ENCODE data around the gene ELAC2. TPM values are rescaled to one million over a fixed set of nuclear protein-coding genes. Genes with fewer than 3 reads are reported as not detected.

Gene ELAC2
- total RNA-seq, 1 donor from 2014 or later, result 73.7 TPM

GRCh38 chr17:12959441-12959840 lies 58.4 kb downstream of the ELAC2 start:
- H3K4me3 Mint-ChIP-seq (ENCODE audit: unreplicated experiment), result no peak overlapping the region
- H3K27ac Mint-ChIP-seq (ENCODE audit: unreplicated experiment), result no peak overlapping the region
- no peaks in the 10 kb centered on the region for H3K27me3 Mint-ChIP-seq (ENCODE audit: unreplicated experiment)
- DNase-seq (ENCODE audit: low spot score), result no peak
- H3K9me3 Mint-ChIP-seq (ENCODE audit: unreplicated experiment), result no peaks in the 10 kb centered on the region
- H3K4me1 Mint-ChIP-seq (ENCODE audit: unreplicated experiment), result peaks cover 4% of the 10 kb centered on the region
- TF ChIP-seq CTCF (IDR thresholded peaks at IDR 0.05; ENCODE audit: unreplicated experiment), result no peak
- peaks cover 45% of the 10 kb centered on the region for H3K36me3 Mint-ChIP-seq (ENCODE audit: low read depth, unreplicated experiment)

- Mint-ChIP-seq H3K27ac (ENCODE audit: unreplicated experiment) (no peak overlapping the region), H3K4me3 (ENCODE audit: unreplicated experiment) (no peak overlapping the region), H3K9me3 (ENCODE audit: unreplicated experiment) (no peaks in the 10 kb centered on the region), H3K27me3 (ENCODE audit: unreplicated experiment) (no peaks in the 10 kb centered on the region), H3K4me1 (ENCODE audit: unreplicated experiment) (peaks cover 4% of the 10 kb centered on the region), H3K36me3 (ENCODE audit: low read depth, unreplicated experiment) (peaks cover 45% of the 10 kb centered on the region)
- DNase-seq (ENCODE audit: low spot score), result no peak
- no peak for TF ChIP-seq CTCF (IDR thresholded peaks at IDR 0.05; ENCODE audit: unreplicated experiment)
Measured at GRCh38 chr17:12958786-12959185, 59.0 kb downstream of the ELAC2 start.

GRCh38 chr17:12955521-12955920 lies 62.3 kb downstream of the ELAC2 start:
- peaks cover 4% of the 10 kb centered on the region for H3K4me1 Mint-ChIP-seq (ENCODE audit: unreplicated experiment)
- no peak overlapping the region for H3K4me3 Mint-ChIP-seq (ENCODE audit: unreplicated experiment)
- peaks cover 2% of the 10 kb centered on the region for H3K27me3 Mint-ChIP-seq (ENCODE audit: unreplicated experiment)
- H3K9me3 Mint-ChIP-seq (ENCODE audit: unreplicated experiment), result no peaks in the 10 kb centered on the region
- no peak for TF ChIP-seq CTCF (IDR thresholded peaks at IDR 0.05; ENCODE audit: unreplicated experiment)
- peaks cover 54% of the 10 kb centered on the region for H3K36me3 Mint-ChIP-seq (ENCODE audit: low read depth, unreplicated experiment)
- no peak for DNase-seq (ENCODE audit: low spot score)
- no peak overlapping the region for H3K27ac Mint-ChIP-seq (ENCODE audit: unreplicated experiment)

GRCh38 chr17:12953156-12953555 lies 64.7 kb downstream of the ELAC2 start:
- no peaks in the 10 kb centered on the region for H3K4me1 Mint-ChIP-seq (ENCODE audit: unreplicated experiment)
- no peak for DNase-seq (ENCODE audit: low spot score)
- TF ChIP-seq CTCF (IDR thresholded peaks at IDR 0.05; ENCODE audit: unreplicated experiment), result no peak
- H3K4me3 Mint-ChIP-seq (ENCODE audit: unreplicated experiment), result no peak overlapping the region
- H3K27me3 Mint-ChIP-seq (ENCODE audit: unreplicated experiment), result peaks cover 3% of the 10 kb centered on the region
- H3K27ac Mint-ChIP-seq (ENCODE audit: unreplicated experiment), result no peak overlapping the region
- no peaks in the 10 kb centered on the region for H3K9me3 Mint-ChIP-seq (ENCODE audit: unreplicated experiment)
- H3K36me3 Mint-ChIP-seq (ENCODE audit: low read depth, unreplicated experiment), result peaks cover 44% of the 10 kb centered on the region

GRCh38 chr17:12952012-12952411 lies 65.8 kb downstream of the ELAC2 start:
- Mint-ChIP-seq H3K36me3 (ENCODE audit: low read depth, unreplicated experiment) (peaks cover 38% of the 10 kb centered on the region), H3K27ac (ENCODE audit: unreplicated experiment) (no peak overlapping the region), H3K9me3 (ENCODE audit: unreplicated experiment) (no peaks in the 10 kb centered on the region), H3K4me1 (ENCODE audit: unreplicated experiment) (no peaks in the 10 kb centered on the region), H3K4me3 (ENCODE audit: unreplicated experiment) (no peak overlapping the region), H3K27me3 (ENCODE audit: unreplicated experiment) (peaks cover 3% of the 10 kb centered on the region)
- no peak for TF ChIP-seq CTCF (IDR thresholded peaks at IDR 0.05; ENCODE audit: unreplicated experiment)
- DNase-seq (ENCODE audit: low spot score), result no peak
